ENCODE results near the gene TXNL4B. TPM values are rescaled to one million over a fixed set of nuclear protein-coding genes. Genes with fewer than 3 reads are reported as not detected.
A peak's percentile ranks its signal among the peaks of the same experiment; 100 is the strongest.

The TXNL4B gene
- total and polyA plus RNA-seq, 7 experiments from 2014 or later, result 12.5 to 22.0 (median 18.5) TPM

DNA sequence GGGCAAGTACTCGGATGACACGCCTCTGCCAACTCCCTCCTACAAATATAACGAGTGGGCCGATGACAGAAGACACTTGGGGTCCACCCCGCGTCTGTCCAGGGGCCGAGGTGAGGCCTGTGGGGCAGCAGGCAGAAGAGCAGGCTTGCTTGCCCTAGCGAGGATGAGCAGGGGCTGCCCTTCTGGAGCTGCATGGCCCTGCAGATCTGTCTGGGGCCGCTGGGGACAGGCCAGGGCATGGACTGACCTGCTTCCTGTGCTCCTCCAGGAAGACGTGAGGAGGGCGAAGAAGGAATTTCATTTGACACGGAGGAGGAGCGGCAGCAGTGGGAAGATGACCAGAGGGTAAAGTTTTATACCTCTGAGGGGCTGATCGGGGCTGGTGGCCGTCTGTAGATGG lies 5.5 kb upstream of the TXNL4B start:
- no peaks in the 10 kb centered on the region for H3K27me3 ChIP-seq (ENCODE audit: control insufficient read depth in 2 of 2, insufficient read depth in 2 of 2, low read length in 2 of 2)
- Mint-ChIP-seq H3K4me3 (no peak overlapping the region), H3K4me1 (peaks cover 16 to 37% (median 30%) of the 10 kb centered on the region in 7 donors), H3K9me3 (no peaks in the 10 kb centered on the region), H3K36me3 (peaks cover 29 to 61% (median 38%) of the 10 kb centered on the region in 5 donors), H3K27ac (peak overlapping the region in 1 of 9 donors; percentile 51), H3K27me3 (no peaks in the 10 kb centered on the region)
- ChIA-PET CTCF (no interaction called here), POLR2A (no interaction called here)
- ATAC-seq, result no peak
- DNase-seq, result no peak
- peaks cover 9 to 13% of the 10 kb centered on the region in 2 donors for H3K4me1 ChIP-seq (ENCODE audit: control insufficient read depth in 2 of 2, insufficient read depth in 2 of 2, low read length in 2 of 2)
- intact Hi-C loops (cut with micrococcal nuclease), result loop anchor here (1.0 to 10.0 kb wide), 3 partner anchors 33 to 1844 kb away; partner anchors contain the start of genes EXOSC6 (in 1 of the 2) and IST1 (in 1 of the 2)
- H3K9me3 ChIP-seq (ENCODE audit: control insufficient read depth in 2 of 3, low read length in 3 of 3), result no peaks in the 10 kb centered on the region
- peaks cover 44 to 81% (median 51%) of the 10 kb centered on the region in 3 experiments for H3K36me3 ChIP-seq (ENCODE audit: control insufficient read depth in 2 of 3, insufficient read depth in 3 of 3, low read length in 3 of 3)
- no peak overlapping the region for H3K4me3 ChIP-seq (ENCODE audit: low read length)
- no peak overlapping the region for H3K27ac ChIP-seq (ENCODE audit: low read depth, low read length)

DNA sequence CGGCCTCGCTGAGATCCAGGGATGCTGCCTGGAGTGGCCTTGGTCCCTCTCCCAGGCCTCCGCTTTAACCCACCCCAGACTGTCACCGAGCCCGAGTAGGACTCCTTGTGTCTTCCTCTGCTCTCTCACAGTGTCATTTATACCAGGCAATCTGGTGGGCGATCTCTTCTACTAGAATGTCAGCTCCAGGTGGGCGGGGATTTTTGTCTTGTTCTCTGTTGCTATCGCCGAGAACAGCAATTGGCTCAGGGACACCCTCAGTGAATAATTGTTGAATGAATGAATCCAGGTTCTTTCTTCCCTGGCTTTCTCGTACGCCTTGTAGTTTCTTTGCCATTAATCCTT lies 818 bp upstream of the TXNL4B start:
- Histone ChIP-seq H3K4me1 (ENCODE audit: control insufficient read depth in 2 of 2, insufficient read depth in 2 of 2, low read length in 2 of 2) (peaks cover 21 to 24% of the 10 kb centered on the region in 2 donors), H3K4me3 (ENCODE audit: low read length) (peak overlapping the region; percentile 86), H3K27ac (ENCODE audit: low read depth, low read length) (peak overlapping the region; percentile 93), H3K36me3 (ENCODE audit: control insufficient read depth in 2 of 3, insufficient read depth in 3 of 3, low read length in 3 of 3) (peaks cover 22 to 60% (median 22%) of the 10 kb centered on the region in 3 experiments), H3K9me3 (ENCODE audit: control insufficient read depth in 2 of 3, low read length in 3 of 3) (no peaks in the 10 kb centered on the region), H3K27me3 (ENCODE audit: control insufficient read depth in 2 of 2, insufficient read depth in 2 of 2, low read length in 2 of 2) (no peaks in the 10 kb centered on the region)
- ATAC-seq (no peak), DNase-seq (peak in 2 of 9 donors; percentile 3 to 23)
- CTCF ChIA-PET, result no interaction called here
- Mint-ChIP-seq H3K27ac (peak overlapping the region; percentile 92 to 100 (median 99)), H3K36me3 (peaks cover 19 to 38% (median 23%) of the 10 kb centered on the region in 5 donors), H3K27me3 (no peaks in the 10 kb centered on the region), H3K9me3 (no peaks in the 10 kb centered on the region), H3K4me3 (peak overlapping the region; percentile 94 to 100 (median 98)), H3K4me1 (peaks cover 33 to 70% (median 63%) of the 10 kb centered on the region in 7 donors)
- intact Hi-C loops (cut with micrococcal nuclease), result loop anchor here (5.0 to 10.0 kb wide), 3 partner anchors 132 to 1839 kb away; partner anchors contain the start of genes EXOSC6 (in 1 of the 2) and ZNF821 (in 1 of the 2)
- POLR2A ChIA-PET, result interaction anchor here (0.7 to 1.0 kb wide), 2 partner anchors 18 to 286 kb away, joined by 3 read pairs; partner anchors contain the start of gene AP1G1

DNA sequence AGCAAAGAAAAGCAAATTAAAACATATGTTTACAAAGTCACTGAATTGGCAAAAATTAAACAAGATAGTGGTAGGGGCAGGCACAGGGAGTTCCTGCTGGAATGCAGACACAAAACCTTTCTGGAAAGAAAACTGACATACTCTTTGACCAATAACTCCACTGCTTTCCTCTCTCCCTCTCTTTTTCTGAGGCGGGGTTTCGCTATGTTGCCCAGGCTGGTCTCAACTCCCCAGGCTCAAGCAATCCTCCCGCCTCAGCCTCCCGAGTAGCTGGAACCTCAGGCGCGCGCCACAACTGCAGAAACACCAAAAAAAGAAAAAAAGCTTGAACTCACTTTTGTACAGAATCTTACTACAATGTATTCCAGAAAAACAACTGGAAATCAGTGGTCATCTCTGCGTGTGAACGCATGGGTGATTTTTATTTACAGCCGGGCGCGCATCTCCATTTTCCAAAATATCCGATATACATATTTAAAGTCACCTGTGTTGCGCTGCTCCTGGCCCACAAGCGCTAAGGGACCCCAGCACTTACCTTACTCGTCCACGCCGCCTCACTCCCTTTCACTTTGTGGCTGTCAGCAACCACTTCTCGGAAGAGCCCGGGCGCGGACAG lies 480 bp downstream of the TXNL4B start:
- peak in 1 of 9 donors; percentile 2 for DNase-seq
- POLR2A ChIA-PET, result interaction anchor here (0.8 to 1.1 kb wide), 3 partner anchors 10 to 528 kb away, joined by 3 to 5 read pairs (median 3); partner anchors contain the start of gene AP1G1
- H3K4me3 Mint-ChIP-seq, result peak overlapping the region; percentile 94 to 100 (median 98)

DNA sequence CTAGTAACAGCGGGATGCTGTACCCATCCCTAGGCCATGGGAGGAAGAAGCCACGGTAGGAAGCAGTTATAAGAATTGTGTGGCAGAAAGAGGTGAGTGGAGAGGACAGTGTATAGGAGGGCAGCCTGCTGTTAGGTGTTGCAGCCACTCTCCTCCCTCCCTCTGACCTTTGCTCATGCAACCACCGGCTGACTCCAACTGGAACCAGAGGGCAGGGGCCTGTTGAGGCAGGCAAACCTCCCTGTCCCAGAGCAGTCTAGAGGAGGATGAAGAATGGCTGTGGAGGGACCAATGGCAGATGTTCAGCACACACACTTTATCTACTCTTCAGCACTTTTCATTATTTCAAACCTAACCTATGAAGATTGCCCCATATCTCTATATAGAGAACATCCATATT lies 2.2 kb downstream of the TXNL4B start:
- Histone ChIP-seq H3K27ac (ENCODE audit: low read depth, low read length) (no peak overlapping the region), H3K4me1 (ENCODE audit: control insufficient read depth in 2 of 2, insufficient read depth in 2 of 2, low read length in 2 of 2) (peaks cover 21 to 24% of the 10 kb centered on the region in 2 donors), H3K9me3 (ENCODE audit: control insufficient read depth in 2 of 3, low read length in 3 of 3) (no peaks in the 10 kb centered on the region), H3K4me3 (ENCODE audit: low read length) (no peak overlapping the region), H3K36me3 (ENCODE audit: control insufficient read depth in 2 of 3, insufficient read depth in 3 of 3, low read length in 3 of 3) (peaks cover 6 to 59% (median 12%) of the 10 kb centered on the region in 3 experiments), H3K27me3 (ENCODE audit: control insufficient read depth in 2 of 2, insufficient read depth in 2 of 2, low read length in 2 of 2) (no peaks in the 10 kb centered on the region)
- intact Hi-C loops (cut with micrococcal nuclease), result loop anchor here (5.0 to 10.0 kb wide), 3 partner anchors 129 to 1836 kb away; partner anchors contain the start of genes EXOSC6 (in 1 of the 2) and ZNF821 (in 1 of the 2)
- DNase-seq (no peak), ATAC-seq (no peak)
- Mint-ChIP-seq H3K4me1 (peaks cover 22 to 61% (median 53%) of the 10 kb centered on the region in 7 donors), H3K4me3 (peak overlapping the region; percentile 29 to 100 (median 96)), H3K27me3 (no peaks in the 10 kb centered on the region), H3K9me3 (peaks cover 0 to 2% (median 0%) of the 10 kb centered on the region in 11 donors), H3K27ac (peak overlapping the region in 5 of 9 donors; percentile 46 to 99 (median 74)), H3K36me3 (peaks cover 13 to 33% (median 18%) of the 10 kb centered on the region in 5 donors)
- ChIA-PET POLR2A (no interaction called here), CTCF (no interaction called here)

More for the DNA sequence above, 480 bp downstream of the TXNL4B start:
- peak overlapping the region; percentile 86 for H3K4me3 ChIP-seq (ENCODE audit: low read length)
- H3K27ac ChIP-seq (ENCODE audit: low read depth, low read length), result peak overlapping the region; percentile 93
- peaks cover 21 to 24% of the 10 kb centered on the region in 2 donors for H3K4me1 ChIP-seq (ENCODE audit: control insufficient read depth in 2 of 2, insufficient read depth in 2 of 2, low read length in 2 of 2)
- H3K27me3 ChIP-seq (ENCODE audit: control insufficient read depth in 2 of 2, insufficient read depth in 2 of 2, low read length in 2 of 2), result no peaks in the 10 kb centered on the region
- Mint-ChIP-seq H3K36me3 (peaks cover 18 to 39% (median 27%) of the 10 kb centered on the region in 5 donors), H3K27ac (peak overlapping the region; percentile 92 to 100 (median 99)), H3K4me1 (peaks cover 33 to 70% (median 63%) of the 10 kb centered on the region in 7 donors), H3K27me3 (no peaks in the 10 kb centered on the region), H3K9me3 (no peaks in the 10 kb centered on the region)
- CTCF ChIA-PET, result interaction anchor here (0.6 kb wide), 1 partner anchor 203 kb away, joined by 4 read pairs; no protein-coding TSS in a partner anchor
- intact Hi-C loops (cut with micrococcal nuclease), result loop anchor here (1.0 to 10.0 kb wide), 14 partner anchors 85 to 1838 kb away; partner anchors contain the start of genes ATXN1L (in 2 of the 2), DHODH (in 2 of the 2), PHLPP2 (in 2 of the 2) and CMTR2 (in 1 of the 2)
- peak; percentile 28 for ATAC-seq
- peaks cover 21 to 59% (median 25%) of the 10 kb centered on the region in 3 experiments for H3K36me3 ChIP-seq (ENCODE audit: control insufficient read depth in 2 of 3, insufficient read depth in 3 of 3, low read length in 3 of 3)
- H3K9me3 ChIP-seq (ENCODE audit: control insufficient read depth in 2 of 3, low read length in 3 of 3), result no peaks in the 10 kb centered on the region

DNA sequence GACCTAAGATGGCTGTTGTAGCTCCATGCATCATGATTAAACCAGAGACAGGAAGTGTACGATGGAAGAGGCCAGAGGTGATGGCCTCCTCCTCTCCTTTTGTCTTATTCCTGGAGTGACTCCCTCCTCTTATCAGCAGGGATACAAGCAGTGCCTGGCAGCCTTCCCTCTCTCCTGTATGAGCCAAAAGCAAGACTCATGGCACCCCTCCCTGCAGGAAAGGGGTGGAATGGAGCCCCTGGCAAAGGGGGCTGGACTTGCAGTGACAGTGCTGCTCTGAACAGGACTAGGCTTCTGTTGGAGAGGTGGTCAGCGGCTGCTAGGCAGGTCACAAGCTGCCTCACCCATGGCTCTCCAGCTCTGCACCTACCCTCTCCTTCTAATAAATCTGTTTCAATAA lies 8.4 kb downstream of the TXNL4B start:
- no peak for ATAC-seq

DNA sequence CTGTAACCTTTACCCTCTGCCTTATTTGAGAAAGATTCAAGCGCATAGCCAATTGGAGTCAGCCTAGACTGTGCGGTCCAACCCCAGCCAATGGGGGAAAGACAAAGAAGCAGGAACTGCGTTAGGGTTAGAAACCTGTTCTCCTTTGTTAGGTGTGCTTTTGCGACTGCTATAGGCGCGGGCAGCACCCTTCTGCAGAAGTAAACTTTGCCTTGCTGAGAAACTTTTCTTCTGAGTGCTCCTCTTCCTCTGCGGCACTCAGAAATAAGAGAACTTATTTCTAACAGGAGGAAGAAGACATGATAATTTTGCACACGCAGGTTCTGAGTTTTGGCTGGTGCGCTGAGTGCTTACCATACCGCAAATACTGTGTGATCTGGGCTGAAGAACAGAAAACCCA lies 9.0 kb downstream of the TXNL4B start:
- ATAC-seq, result no peak
- no peak overlapping the region for H3K27ac Mint-ChIP-seq
- H3K36me3 Mint-ChIP-seq, result peaks cover 11 to 50% (median 39%) of the 10 kb centered on the region in 5 donors

More for the DNA sequence above, 8.4 kb downstream of the TXNL4B start:
- no peak overlapping the region for H3K27ac Mint-ChIP-seq
- Histone ChIP-seq H3K4me1 (ENCODE audit: control insufficient read depth in 2 of 2, insufficient read depth in 2 of 2, low read length in 2 of 2) (no peaks in the 10 kb centered on the region), H3K9me3 (ENCODE audit: control insufficient read depth in 2 of 3, low read length in 3 of 3) (peaks cover 0 to 16% (median 0%) of the 10 kb centered on the region in 3 experiments), H3K27ac (ENCODE audit: low read depth, low read length) (no peak overlapping the region), H3K36me3 (ENCODE audit: control insufficient read depth in 2 of 3, insufficient read depth in 3 of 3, low read length in 3 of 3) (peaks cover 5 to 52% (median 9%) of the 10 kb centered on the region in 3 experiments), H3K4me3 (ENCODE audit: low read length) (no peak overlapping the region), H3K27me3 (ENCODE audit: control insufficient read depth in 2 of 2, insufficient read depth in 2 of 2, low read length in 2 of 2) (no peaks in the 10 kb centered on the region)
- ChIA-PET CTCF (no interaction called here), POLR2A (no interaction called here)
- no peak overlapping the region for H3K4me3 Mint-ChIP-seq
- no peaks in the 10 kb centered on the region for H3K27me3 Mint-ChIP-seq
- H3K9me3 Mint-ChIP-seq, result peaks cover 0 to 13% (median 3%) of the 10 kb centered on the region in 11 donors
- no peak for DNase-seq
- peaks cover 0 to 4% (median under 1%) of the 10 kb centered on the region in 7 donors for H3K4me1 Mint-ChIP-seq
- intact Hi-C loops (cut with micrococcal nuclease), result no loop called here
- H3K36me3 Mint-ChIP-seq, result peaks cover 11 to 53% (median 40%) of the 10 kb centered on the region in 5 donors

More for the DNA sequence above, 9.0 kb downstream of the TXNL4B start:
- peaks cover 0 to 13% (median 3%) of the 10 kb centered on the region in 11 donors for H3K9me3 Mint-ChIP-seq
- Histone ChIP-seq H3K27ac (ENCODE audit: low read depth, low read length) (no peak overlapping the region), H3K27me3 (ENCODE audit: control insufficient read depth in 2 of 2, insufficient read depth in 2 of 2, low read length in 2 of 2) (no peaks in the 10 kb centered on the region), H3K36me3 (ENCODE audit: control insufficient read depth in 2 of 3, insufficient read depth in 3 of 3, low read length in 3 of 3) (peaks cover under 1 to 46% (median 5%) of the 10 kb centered on the region in 3 experiments), H3K4me3 (ENCODE audit: low read length) (no peak overlapping the region), H3K4me1 (ENCODE audit: control insufficient read depth in 2 of 2, insufficient read depth in 2 of 2, low read length in 2 of 2) (no peaks in the 10 kb centered on the region), H3K9me3 (ENCODE audit: control insufficient read depth in 2 of 3, low read length in 3 of 3) (peaks cover 0 to 16% (median 0%) of the 10 kb centered on the region in 3 experiments)
- intact Hi-C loops (cut with micrococcal nuclease), result no loop called here
- no peaks in the 10 kb centered on the region for H3K27me3 Mint-ChIP-seq
- POLR2A ChIA-PET, result no interaction called here
- no peak for DNase-seq
- H3K4me1 Mint-ChIP-seq, result peaks cover 0 to 4% (median 0%) of the 10 kb centered on the region in 7 donors
- H3K4me3 Mint-ChIP-seq, result no peak overlapping the region
- CTCF ChIA-PET, result no interaction called here

Measured in naive thymus-derived CD4-positive, alpha-beta T cell (primary cell).